Measurements from ENCODE around the gene ENTPD5. TPM values are rescaled to one million over a fixed set of nuclear protein-coding genes. Genes with fewer than 3 reads are reported as not detected.

The ENTPD5 gene
- total and polyA plus RNA-seq, 2 donors (not counting 1 experiment from before 2014, with no cell fraction given): 9.6 to 13.7 TPM

DNA sequence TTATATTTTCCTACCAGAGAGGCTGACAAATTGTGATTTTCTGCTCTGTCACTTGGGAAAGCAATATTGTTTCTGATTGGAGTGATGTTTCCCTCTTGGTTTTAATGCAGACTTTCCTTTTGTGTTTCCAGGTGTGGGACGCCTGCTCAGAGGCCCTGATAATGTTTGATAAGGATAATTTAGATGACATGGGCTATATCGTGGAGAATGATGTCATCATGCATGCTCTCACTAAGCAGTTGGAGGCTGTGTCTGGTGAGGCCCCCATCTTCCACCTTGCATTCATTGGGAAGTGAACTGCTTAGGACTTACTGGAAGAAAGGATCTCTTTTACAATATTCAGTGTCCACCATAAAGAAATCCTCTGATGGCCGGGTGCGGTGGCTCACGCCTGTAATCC lies 63.4 kb downstream of the ENTPD5 start:
- Histone ChIP-seq H3K9ac (ENCODE audit: insufficient read depth, low read length) (no peak overlapping the region), H3K4me1 (ENCODE audit: control insufficient read depth, extremely low read depth, insufficient read depth, low read length) (no peaks in the 10 kb centered on the region), H2AFZ (ENCODE audit: low read length) (no peak overlapping the region), H4K20me1 (ENCODE audit: control insufficient read depth, extremely low read depth, insufficient read depth, low read length) (no peaks in the 10 kb centered on the region), H3K4me3 (replicated peaks in 1 of 4; ENCODE audit: control extremely low read depth in 1 of 4, insufficient read depth in 1 of 4, low read depth in 3 of 4, low read length in 4 of 4) (no peak overlapping the region), H3K9me3 (ENCODE audit: control insufficient read depth, insufficient read depth, low read depth, low read length) (no peaks in the 10 kb centered on the region), H3K27me3 (ENCODE audit: control insufficient read depth, insufficient read depth, low read length) (no peaks in the 10 kb centered on the region), H3K79me2 (ENCODE audit: control insufficient read depth, insufficient read depth, low read length) (peaks cover 3% of the 10 kb centered on the region), H3K27ac (ENCODE audit: insufficient read depth, low read length) (no peak overlapping the region), H3K4me2 (ENCODE audit: extremely low read depth, insufficient read depth, low read length) (no peak overlapping the region), H3K36me3 (ENCODE audit: control insufficient read depth, insufficient read depth, low read length) (peaks cover 10% of the 10 kb centered on the region)
- TF ChIP-seq, protein P1, sequence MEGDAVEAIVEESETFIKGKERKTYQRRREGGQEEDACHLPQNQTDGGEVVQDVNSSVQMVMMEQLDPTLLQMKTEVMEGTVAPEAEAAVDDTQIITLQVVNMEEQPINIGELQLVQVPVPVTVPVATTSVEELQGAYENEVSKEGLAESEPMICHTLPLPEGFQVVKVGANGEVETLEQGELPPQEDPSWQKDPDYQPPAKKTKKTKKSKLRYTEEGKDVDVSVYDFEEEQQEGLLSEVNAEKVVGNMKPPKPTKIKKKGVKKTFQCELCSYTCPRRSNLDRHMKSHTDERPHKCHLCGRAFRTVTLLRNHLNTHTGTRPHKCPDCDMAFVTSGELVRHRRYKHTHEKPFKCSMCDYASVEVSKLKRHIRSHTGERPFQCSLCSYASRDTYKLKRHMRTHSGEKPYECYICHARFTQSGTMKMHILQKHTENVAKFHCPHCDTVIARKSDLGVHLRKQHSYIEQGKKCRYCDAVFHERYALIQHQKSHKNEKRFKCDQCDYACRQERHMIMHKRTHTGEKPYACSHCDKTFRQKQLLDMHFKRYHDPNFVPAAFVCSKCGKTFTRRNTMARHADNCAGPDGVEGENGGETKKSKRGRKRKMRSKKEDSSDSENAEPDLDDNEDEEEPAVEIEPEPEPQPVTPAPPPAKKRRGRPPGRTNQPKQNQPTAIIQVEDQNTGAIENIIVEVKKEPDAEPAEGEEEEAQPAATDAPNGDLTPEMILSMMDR (conservative IDR thresholded peaks at IDR 0.05 in 1 of 2, IDR thresholded peaks at IDR 0.05 in 1 of 2; ENCODE audit: low read depth in 1 of 2, low read length in 2 of 2): no peak
- TF ChIP-seq EZH2 (IDR thresholded peaks at IDR 0.05; ENCODE audit: low read length, missing control alignments): no peak
- DNase-seq (ENCODE audit: low read depth in 2 of 2): no peak

DNA sequence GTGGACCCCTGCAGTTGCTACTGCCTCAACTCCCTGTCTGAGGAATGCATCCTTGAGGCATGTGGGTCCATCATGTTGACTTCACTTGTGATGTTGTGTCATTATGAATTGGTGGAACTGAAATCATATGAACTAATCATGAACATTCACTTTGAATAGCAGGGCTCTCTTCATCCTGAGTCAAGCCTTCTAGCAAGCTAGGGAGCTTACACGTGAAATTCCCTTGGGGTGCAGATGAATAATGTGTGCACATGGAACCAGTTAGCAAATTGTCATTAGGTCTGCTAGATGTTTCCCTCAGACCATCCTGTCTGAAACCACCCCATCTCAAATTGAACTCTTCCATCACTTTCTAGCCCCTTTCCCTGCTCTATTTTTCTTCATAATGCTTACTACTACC lies 65.4 kb downstream of the ENTPD5 start:
- no peak for TF ChIP-seq EZH2 (IDR thresholded peaks at IDR 0.05; ENCODE audit: low read length, missing control alignments)
- TF ChIP-seq, protein P1 (conservative IDR thresholded peaks at IDR 0.05 in 1 of 2, IDR thresholded peaks at IDR 0.05 in 1 of 2; ENCODE audit: low read depth in 1 of 2, low read length in 2 of 2): no peak
- H3K9me3 ChIP-seq (ENCODE audit: control insufficient read depth, insufficient read depth, low read depth, low read length): no peaks in the 10 kb centered on the region
- no peaks in the 10 kb centered on the region for H4K20me1 ChIP-seq (ENCODE audit: control insufficient read depth, extremely low read depth, insufficient read depth, low read length)
- no peaks in the 10 kb centered on the region for H3K27me3 ChIP-seq (ENCODE audit: control insufficient read depth, insufficient read depth, low read length)
- no peak overlapping the region for H2AFZ ChIP-seq (ENCODE audit: low read length)
- peaks cover 6% of the 10 kb centered on the region for H3K36me3 ChIP-seq (ENCODE audit: control insufficient read depth, insufficient read depth, low read length)
- peaks cover 3% of the 10 kb centered on the region for H3K79me2 ChIP-seq (ENCODE audit: control insufficient read depth, insufficient read depth, low read length)
- no peak for DNase-seq (ENCODE audit: low read depth in 2 of 2)
- no peak overlapping the region for H3K9ac ChIP-seq (ENCODE audit: insufficient read depth, low read length)
- H3K4me2 ChIP-seq (ENCODE audit: extremely low read depth, insufficient read depth, low read length): no peak overlapping the region
- H3K27ac ChIP-seq (ENCODE audit: insufficient read depth, low read length): no peak overlapping the region
- H3K4me1 ChIP-seq (ENCODE audit: control insufficient read depth, extremely low read depth, insufficient read depth, low read length): no peaks in the 10 kb centered on the region
- H3K4me3 ChIP-seq (replicated peaks in 1 of 4; ENCODE audit: control extremely low read depth in 1 of 4, insufficient read depth in 1 of 4, low read depth in 3 of 4, low read length in 4 of 4): no peak overlapping the region

DNA sequence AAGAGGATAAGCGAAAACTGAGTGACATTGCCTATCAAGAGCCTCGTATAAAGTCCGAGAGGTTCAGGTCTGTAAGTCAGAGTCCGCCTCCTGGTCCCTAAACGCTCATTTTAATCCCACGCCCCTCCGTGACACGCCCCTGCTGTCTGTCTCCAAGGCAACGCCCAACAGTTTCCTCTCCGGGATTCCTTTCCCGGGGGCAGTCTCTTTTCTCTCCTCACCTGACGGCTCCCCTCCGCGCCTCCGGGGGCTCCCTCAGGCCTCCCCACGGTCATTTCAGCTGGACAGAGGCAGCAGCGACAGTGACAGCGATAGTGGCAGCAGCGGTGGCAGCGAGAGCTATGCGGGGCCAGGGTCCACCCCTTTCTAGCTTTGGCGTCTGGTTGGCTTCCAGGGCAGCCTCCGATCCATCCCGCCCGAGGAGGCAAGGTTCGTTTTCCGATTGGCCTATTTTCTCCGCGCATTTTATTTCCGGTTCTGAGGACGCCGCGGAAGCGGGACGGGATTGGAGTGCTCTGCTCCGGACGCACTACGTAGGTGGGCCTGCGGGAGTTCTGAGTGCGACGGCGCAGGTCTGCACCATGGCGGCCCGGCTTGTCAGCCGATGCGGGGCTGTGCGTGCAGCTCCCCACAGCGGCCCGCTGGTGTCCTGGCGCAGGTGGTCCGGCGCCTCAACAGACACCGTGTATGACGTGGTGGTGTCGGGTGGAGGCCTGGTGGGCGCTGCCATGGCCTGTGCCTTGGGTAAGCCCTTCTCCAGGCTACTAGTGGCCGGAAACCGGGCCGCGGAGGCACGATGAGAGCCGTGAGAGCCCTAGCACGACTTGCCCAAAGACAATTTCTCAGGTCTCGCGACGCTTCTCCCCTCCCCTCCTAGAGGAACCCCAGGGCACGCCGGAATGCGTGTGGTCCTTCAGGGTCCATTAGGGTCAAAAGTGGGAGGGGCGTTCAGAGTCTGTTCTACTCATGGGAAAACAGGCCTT lies 69.0 kb downstream of the ENTPD5 start, which contains the start of the genes COQ6 and FAM161B:
Gene COQ6, plus strand, starts transcription at position 551 of the 983 bp plus-strand sequence. Its CDS starts 31 bp downstream, at position 582.
Gene FAM161B, minus strand, starts transcription at position 343 of the 983 bp plus-strand sequence. Its CDS starts 68 bp downstream, at position 275.
- Histone ChIP-seq H3K4me3 (replicated peaks in 1 of 4; ENCODE audit: control extremely low read depth in 1 of 4, insufficient read depth in 1 of 4, low read depth in 3 of 4, low read length in 4 of 4) (peak within 1 kb of the TSS; percentile 84 to 99 (median 91)), H2AFZ (ENCODE audit: low read length) (peak within 1 kb of the TSS; percentile 95), H3K79me2 (ENCODE audit: control insufficient read depth, insufficient read depth, low read length) (peaks cover 3% of the 10 kb centered on the region), H3K9me3 (ENCODE audit: control insufficient read depth, insufficient read depth, low read depth, low read length) (no peaks in the 10 kb centered on the region), H3K4me2 (ENCODE audit: extremely low read depth, insufficient read depth, low read length) (peak within 1 kb of the TSS; percentile 72), H3K27ac (ENCODE audit: insufficient read depth, low read length) (peak within 1 kb of the TSS; percentile 95), H3K4me1 (ENCODE audit: control insufficient read depth, extremely low read depth, insufficient read depth, low read length) (no peaks in the 10 kb centered on the region), H3K36me3 (ENCODE audit: control insufficient read depth, insufficient read depth, low read length) (peaks cover 2% of the 10 kb centered on the region), H3K9ac (ENCODE audit: insufficient read depth, low read length) (peak within 1 kb of the TSS; percentile 91), H3K27me3 (ENCODE audit: control insufficient read depth, insufficient read depth, low read length) (no peaks in the 10 kb centered on the region), H4K20me1 (ENCODE audit: control insufficient read depth, extremely low read depth, insufficient read depth, low read length) (no peaks in the 10 kb centered on the region)
- DNase-seq (ENCODE audit: low read depth in 2 of 2): peak; percentile 95 to 97
- TF ChIP-seq, protein P1 (conservative IDR thresholded peaks at IDR 0.05 in 1 of 2, IDR thresholded peaks at IDR 0.05 in 1 of 2; ENCODE audit: low read depth in 1 of 2, low read length in 2 of 2): peak in 1 of 2 donors; percentile 11
- no peak for TF ChIP-seq EZH2 (IDR thresholded peaks at IDR 0.05; ENCODE audit: low read length, missing control alignments)
